SU-DHL-6 (cell line): ENCODE measurements around the gene CDC42BPA.

Experiments used
- H2AFZ ChIP-seq: fragments of 200-600 bp; sonication (generic); 2 replicates; pipeline ENCODE4 v1.6.1; 2014; ENCODE audit warnings: low read depth, mild to moderate bottlenecking, moderate library complexity, mixed read lengths, antibody characterized with exemption, low read length; ENCODE audit not compliant: severe bottlenecking
- H3F3A ChIP-seq: fragments of 200-600 bp; shearing (Covaris generic); 2 replicates; pipeline ENCODE4 v1.6.0; 2016; ENCODE audit warnings: antibody characterized with exemption, mild to moderate bottlenecking; ENCODE audit not compliant: insufficient read depth
- H3K27ac ChIP-seq: fragments of 200-600 bp; sonication (generic); 2 replicates; pipeline ENCODE4 v1.5.1; 2016; ENCODE audit warnings: low read depth, mild to moderate bottlenecking, low read length, moderate library complexity, mixed read lengths
- H3K27me3 ChIP-seq: fragments of 200-600 bp; sonication (generic), shearing (Covaris generic); 2 replicates; pipeline ENCODE4 v1.6.0; 2014; ENCODE audit warnings: mild to moderate bottlenecking, low read length
- H3K36me3 ChIP-seq: fragments of 200-600 bp; sonication (generic); 2 replicates; pipeline ENCODE4 v1.6.1; 2014; ENCODE audit warnings: mild to moderate bottlenecking, low read length, mixed read lengths
- H3K4me2 ChIP-seq: fragments of 300-600, 200-600 bp; shearing (Covaris generic), sonication (generic); 2 replicates; pipeline ENCODE4 v1.6.0; 2014; ENCODE audit warnings: low read length, low read depth, mild to moderate bottlenecking; ENCODE audit not compliant: poor library complexity, severe bottlenecking
- H3K4me3 ChIP-seq: fragments of 200-600 bp; sonication (generic); 2 replicates; pipeline ENCODE4 v1.5.1; 2014; ENCODE audit warnings: antibody characterized with exemption, low read length, mild to moderate bottlenecking, mixed read lengths; ENCODE audit not compliant: insufficient read depth, poor library complexity, severe bottlenecking
- H3K79me2 ChIP-seq: fragments of 200-600 bp; sonication (generic); 2 replicates; pipeline ENCODE4 v1.6.1; 2014; ENCODE audit warnings: mild to moderate bottlenecking, low read length, moderate library complexity; ENCODE audit not compliant: insufficient read depth
- H3K9ac ChIP-seq: fragments of 200-600 bp; sonication (generic); 2 replicates; pipeline ENCODE4 v1.7.0; 2014; ENCODE audit warnings: mild to moderate bottlenecking, low read length
- H3K9me2 ChIP-seq: fragments of 200-600 bp; sonication (generic); replicated peaks from 2 replicates; pipeline ENCODE4 v1.6.1; 2014; ENCODE audit warnings: low read length; ENCODE audit not compliant: insufficient read depth
- H3K9me3 ChIP-seq: fragments of 200-600 bp; sonication (generic); 2 replicates; pipeline ENCODE4 v1.6.1; 2014; ENCODE audit warnings: low read length, mixed read lengths; ENCODE audit not compliant: insufficient read depth
- H4K20me1 ChIP-seq: fragments of 200-600 bp; sonication (generic); 2 replicates; pipeline ENCODE4 v1.6.1; 2014; ENCODE audit warnings: low read depth, mild to moderate bottlenecking, antibody characterized with exemption, low read length, moderate library complexity, mixed read lengths
- EZH2phosphoT487 ChIP-seq: fragments of 200-600 bp; sonication (generic), shearing (Covaris generic); conservative IDR thresholded peaks from 2 replicates; pipeline ENCODE4 v1.6.1; 2018; ENCODE audit warnings: mild to moderate bottlenecking, antibody characterized with exemption, low read length, moderate library complexity, mixed read lengths
- TF ChIP-seq, protein P1 (sequence below): fragments of 200-600 bp; sonication (generic); IDR thresholded peaks from one replicate; pipeline ENCODE4 v1.5.1; 2017; ENCODE audit warnings: antibody characterized with exemption, mild to moderate bottlenecking, low read length, moderate library complexity; ENCODE audit not compliant: insufficient read depth, poor library complexity, severe bottlenecking

The CDC42BPA gene

GRCh38 chr1:226954777-226955176 is 363.5 kb downstream of the CDC42BPA start:
- Histone ChIP-seq H3K4me3 (no peak overlapping the region), H3K27me3 (no peaks in the 10 kb centered on the region), H3K27ac (no peak overlapping the region), H2AFZ (no peak overlapping the region), H3K9me2 (no peaks in the 10 kb centered on the region), H3K9ac (no peak overlapping the region), H3K36me3 (no peaks in the 10 kb centered on the region), H3K4me2 (no peak overlapping the region), H3F3A (no peaks in the 10 kb centered on the region), H3K79me2 (no peaks in the 10 kb centered on the region), H4K20me1 (no peaks in the 10 kb centered on the region), H3K9me3 (no peaks in the 10 kb centered on the region)
- TF ChIP-seq, protein P1, sequence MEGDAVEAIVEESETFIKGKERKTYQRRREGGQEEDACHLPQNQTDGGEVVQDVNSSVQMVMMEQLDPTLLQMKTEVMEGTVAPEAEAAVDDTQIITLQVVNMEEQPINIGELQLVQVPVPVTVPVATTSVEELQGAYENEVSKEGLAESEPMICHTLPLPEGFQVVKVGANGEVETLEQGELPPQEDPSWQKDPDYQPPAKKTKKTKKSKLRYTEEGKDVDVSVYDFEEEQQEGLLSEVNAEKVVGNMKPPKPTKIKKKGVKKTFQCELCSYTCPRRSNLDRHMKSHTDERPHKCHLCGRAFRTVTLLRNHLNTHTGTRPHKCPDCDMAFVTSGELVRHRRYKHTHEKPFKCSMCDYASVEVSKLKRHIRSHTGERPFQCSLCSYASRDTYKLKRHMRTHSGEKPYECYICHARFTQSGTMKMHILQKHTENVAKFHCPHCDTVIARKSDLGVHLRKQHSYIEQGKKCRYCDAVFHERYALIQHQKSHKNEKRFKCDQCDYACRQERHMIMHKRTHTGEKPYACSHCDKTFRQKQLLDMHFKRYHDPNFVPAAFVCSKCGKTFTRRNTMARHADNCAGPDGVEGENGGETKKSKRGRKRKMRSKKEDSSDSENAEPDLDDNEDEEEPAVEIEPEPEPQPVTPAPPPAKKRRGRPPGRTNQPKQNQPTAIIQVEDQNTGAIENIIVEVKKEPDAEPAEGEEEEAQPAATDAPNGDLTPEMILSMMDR = no peak
- no peak for TF ChIP-seq EZH2phosphoT487

DNA sequence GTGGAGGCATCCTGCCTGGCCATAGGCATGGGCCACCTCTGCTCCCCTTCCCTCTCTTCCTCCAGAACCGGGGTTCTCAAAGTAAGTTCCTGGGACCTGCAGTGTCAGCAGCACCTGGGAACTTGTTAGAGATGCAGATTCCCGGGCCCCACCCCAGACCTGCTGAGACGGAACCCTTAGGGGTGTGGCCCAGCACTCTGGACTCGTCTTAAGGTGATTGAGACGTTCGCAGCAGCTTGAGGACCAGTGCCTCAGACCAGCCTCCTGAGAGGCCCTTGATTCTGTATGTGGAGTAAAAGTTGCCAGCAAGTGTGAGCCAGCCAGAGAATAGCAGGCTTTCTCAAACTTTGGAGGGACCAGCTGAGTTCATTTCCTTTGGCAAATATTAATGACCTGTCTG is 364.0 kb downstream of the CDC42BPA start:
- Histone ChIP-seq H3F3A (no peaks in the 10 kb centered on the region), H3K79me2 (no peaks in the 10 kb centered on the region), H4K20me1 (no peaks in the 10 kb centered on the region), H3K4me2 (no peak overlapping the region), H3K9me3 (no peaks in the 10 kb centered on the region), H3K36me3 (no peaks in the 10 kb centered on the region), H3K9ac (no peak overlapping the region), H2AFZ (no peak overlapping the region), H3K27ac (no peak overlapping the region), H3K4me3 (no peak overlapping the region), H3K27me3 (no peaks in the 10 kb centered on the region), H3K9me2 (no peaks in the 10 kb centered on the region)
- TF ChIP-seq, protein P1 = no peak
- no peak for TF ChIP-seq EZH2phosphoT487

DNA sequence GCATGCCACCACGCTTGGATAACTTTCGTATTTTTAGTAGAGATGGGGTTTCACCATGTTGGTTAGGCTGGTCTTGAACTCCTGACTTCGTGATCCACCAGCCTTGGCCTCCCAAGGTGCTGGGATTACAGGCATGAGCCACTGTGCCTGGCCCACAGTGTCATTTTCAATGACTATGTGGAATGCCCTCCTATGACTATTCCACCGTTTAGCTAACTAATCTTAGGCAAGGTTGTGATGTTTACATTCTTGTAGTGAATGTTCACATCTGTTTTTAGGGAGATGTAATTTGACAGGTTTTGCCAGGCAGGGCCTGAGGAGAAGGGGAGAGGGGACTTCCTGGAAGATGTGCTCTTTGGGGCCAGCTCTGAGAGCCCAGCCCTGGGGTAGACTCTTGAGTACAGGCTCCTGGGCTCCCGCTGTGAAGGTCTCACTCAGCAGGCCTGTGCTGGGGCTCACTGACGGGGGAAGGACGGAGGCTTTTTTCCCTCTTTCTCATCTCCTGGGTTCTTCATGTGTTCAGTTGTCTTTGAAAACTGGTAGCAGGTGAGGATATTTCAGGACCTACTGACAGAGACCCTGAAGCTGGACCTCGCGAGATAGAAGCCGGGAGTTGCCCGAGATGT is 365.0 kb downstream of the CDC42BPA start:
- H3K36me3 ChIP-seq = no peaks in the 10 kb centered on the region
- no peaks in the 10 kb centered on the region for H3K9me3 ChIP-seq
- H3K27ac ChIP-seq = no peak overlapping the region
- H3K9ac ChIP-seq = no peak overlapping the region
- H2AFZ ChIP-seq = no peak overlapping the region
- no peaks in the 10 kb centered on the region for H3K9me2 ChIP-seq
- H3K27me3 ChIP-seq = no peaks in the 10 kb centered on the region
- no peak overlapping the region for H3K4me3 ChIP-seq
- H3K79me2 ChIP-seq = no peaks in the 10 kb centered on the region
- no peaks in the 10 kb centered on the region for H4K20me1 ChIP-seq
- no peak for TF ChIP-seq EZH2phosphoT487
- TF ChIP-seq, protein P1 = no peak
- no peak overlapping the region for H3K4me2 ChIP-seq
- H3F3A ChIP-seq = no peaks in the 10 kb centered on the region
